GM21360 (cell line): ENCODE measurements around the gene UBE2M.
"Not testable (repeated sequence)": the region's sequence is repeated elsewhere in the genome, so short reads cannot be mapped to it uniquely, and the experiment has no call there.

Experiments used
- ATAC-seq: cut with Tn5 transposase; IDR thresholded peaks from one replicate; pipeline ENCODE4 v1.9.1; 2021; ENCODE audit warnings: mild to moderate bottlenecking, moderate library complexity; ENCODE audit not compliant: unreplicated experiment

Gene UBE2M

GRCh38 chr19:58542641-58543372 is 15.6 kb downstream of the UBE2M start:
- not testable (repeated sequence) for ATAC-seq

GRCh38 chr19:58539169-58539559 is 19.2 kb downstream of the UBE2M start:
- ATAC-seq: not testable (repeated sequence)

GRCh38 chr19:58538257-58539168 is 19.9 kb downstream of the UBE2M start:
- ATAC-seq: no peak

GRCh38 chr19:58536852-58537798 is 21.3 kb downstream of the UBE2M start:
- ATAC-seq: no peak

- no peak for ATAC-seq
These were observed 22.6 kb downstream of the UBE2M start for GRCh38 chr19:58535857-58536256.

- no peak for ATAC-seq
These were observed 27.2 kb downstream of the UBE2M start for GRCh38 chr19:58531034-58531840.

- ATAC-seq: no peak
These were observed 29.0 kb downstream of the UBE2M start for GRCh38 chr19:58529405-58529804.

GRCh38 chr19:58522709-58523108 is 35.7 kb downstream of the UBE2M start:
- ATAC-seq: no peak

- ATAC-seq: no peak
These were observed 36.8 kb downstream of the UBE2M start for GRCh38 chr19:58521651-58522050.

- ATAC-seq: no peak
These were observed 38.2 kb downstream of the UBE2M start for GRCh38 chr19:58520257-58520599.

- peak; percentile 62 for ATAC-seq
These were observed 38.8 kb downstream of the UBE2M start, which contains the start of gene ZBTB45 for GRCh38 chr19:58519355-58520256. Gene ZBTB45, minus strand, starts transcription at chr19:58519810. Its CDS starts 2,137 bp downstream, at chr19:58517673.

- peak; percentile 4 for ATAC-seq
These were observed 39.4 kb downstream of the UBE2M start for GRCh38 chr19:58519087-58519354.

- ATAC-seq: no peak
These were observed 39.9 kb downstream of the UBE2M start for GRCh38 chr19:58518256-58519086.

GRCh38 chr19:58516964-58517833 is 41.2 kb downstream of the UBE2M start:
- no peak for ATAC-seq

GRCh38 chr19:58516246-58516836 is 42.1 kb downstream of the UBE2M start:
- no peak for ATAC-seq

GRCh38 chr19:58515259-58515658 is 43.2 kb downstream of the UBE2M start:
- no peak for ATAC-seq

GRCh38 chr19:58514564-58515022 is 43.8 kb downstream of the UBE2M start:
- ATAC-seq: no peak
